GM19239 (cell line): Measurements from ENCODE around the gene TBC1D16.

ENCODE experiments used
- DNase-seq: peaks from one replicate; pipeline ENCODE4 v3.0.0; 2011; ENCODE audit warnings: low spot score; ENCODE audit not compliant: insufficient read length
- FAIRE-seq: peaks from 2 replicates; lab custom pipeline; 2011; peaks lifted over from hg19 to GRCh38; lab: Jason Lieb, UNC

TBC1D16 gene

DNA sequence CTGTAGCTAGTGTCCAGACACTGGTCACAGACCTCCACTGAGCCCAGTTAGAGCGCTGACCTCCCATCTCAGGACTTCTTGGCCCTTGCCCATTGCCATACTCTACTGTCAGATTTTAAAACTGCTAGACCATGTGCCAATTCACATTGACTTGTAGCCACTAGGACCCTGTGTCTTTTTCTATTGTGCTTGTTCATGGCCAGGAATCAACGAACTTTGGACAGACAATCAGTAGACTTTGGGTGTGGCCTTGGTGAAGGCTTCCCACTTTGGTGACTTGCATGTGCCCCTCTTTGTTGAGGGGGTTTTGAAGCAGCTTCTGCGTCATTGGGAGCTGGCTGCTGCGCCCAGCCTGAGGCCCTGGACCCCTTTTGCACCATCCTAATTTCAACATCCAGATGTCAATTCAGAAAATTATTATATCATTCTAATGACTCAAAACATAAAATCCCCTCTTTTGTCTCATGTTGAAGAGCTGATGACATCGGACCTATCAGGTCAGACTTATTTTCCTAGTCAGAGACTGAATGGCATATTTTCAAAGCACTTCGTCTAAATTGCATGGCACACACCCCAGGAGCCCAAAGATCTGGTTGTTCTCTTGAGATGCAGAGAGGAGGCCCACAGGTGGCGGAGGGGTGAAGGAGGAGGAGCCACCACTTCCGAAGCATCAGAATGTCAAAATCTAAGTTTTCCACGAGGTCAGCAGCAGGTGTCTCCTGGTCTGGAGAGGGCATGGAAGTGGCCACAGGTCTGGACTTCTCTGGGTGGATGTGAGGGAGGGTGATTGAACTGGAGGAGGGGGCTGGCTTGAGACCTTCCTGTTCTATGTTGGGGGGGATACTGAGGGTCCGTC lies 103.0 kb downstream of the TBC1D16 start:
- DNase-seq: no peak
- FAIRE-seq: no peak

DNA sequence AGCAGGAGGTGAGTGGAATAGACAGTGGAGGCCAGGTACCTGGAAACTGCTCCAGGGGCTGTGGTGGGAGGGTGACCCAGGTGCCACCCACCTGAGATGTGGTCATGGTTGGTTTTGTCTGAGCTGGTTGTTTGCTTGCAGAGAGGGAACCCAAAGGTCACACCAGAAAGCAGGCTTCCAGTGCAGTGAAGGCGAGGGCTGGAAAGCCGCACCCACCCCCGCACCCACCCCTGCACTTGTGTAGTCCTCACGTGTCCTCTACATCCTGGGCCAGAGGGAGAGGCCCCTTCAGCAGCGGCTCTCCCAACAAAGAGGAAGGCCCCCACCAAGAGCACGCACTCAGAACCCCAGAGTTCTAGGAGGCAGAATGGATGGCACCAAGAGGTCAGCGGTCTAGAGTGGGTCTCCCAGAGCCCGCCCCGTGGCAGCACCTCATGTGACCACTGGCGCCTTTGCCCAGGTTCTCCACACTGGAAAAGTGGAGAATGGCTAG lies 103.8 kb downstream of the TBC1D16 start:
- no peak for DNase-seq
- no peak for FAIRE-seq

DNA sequence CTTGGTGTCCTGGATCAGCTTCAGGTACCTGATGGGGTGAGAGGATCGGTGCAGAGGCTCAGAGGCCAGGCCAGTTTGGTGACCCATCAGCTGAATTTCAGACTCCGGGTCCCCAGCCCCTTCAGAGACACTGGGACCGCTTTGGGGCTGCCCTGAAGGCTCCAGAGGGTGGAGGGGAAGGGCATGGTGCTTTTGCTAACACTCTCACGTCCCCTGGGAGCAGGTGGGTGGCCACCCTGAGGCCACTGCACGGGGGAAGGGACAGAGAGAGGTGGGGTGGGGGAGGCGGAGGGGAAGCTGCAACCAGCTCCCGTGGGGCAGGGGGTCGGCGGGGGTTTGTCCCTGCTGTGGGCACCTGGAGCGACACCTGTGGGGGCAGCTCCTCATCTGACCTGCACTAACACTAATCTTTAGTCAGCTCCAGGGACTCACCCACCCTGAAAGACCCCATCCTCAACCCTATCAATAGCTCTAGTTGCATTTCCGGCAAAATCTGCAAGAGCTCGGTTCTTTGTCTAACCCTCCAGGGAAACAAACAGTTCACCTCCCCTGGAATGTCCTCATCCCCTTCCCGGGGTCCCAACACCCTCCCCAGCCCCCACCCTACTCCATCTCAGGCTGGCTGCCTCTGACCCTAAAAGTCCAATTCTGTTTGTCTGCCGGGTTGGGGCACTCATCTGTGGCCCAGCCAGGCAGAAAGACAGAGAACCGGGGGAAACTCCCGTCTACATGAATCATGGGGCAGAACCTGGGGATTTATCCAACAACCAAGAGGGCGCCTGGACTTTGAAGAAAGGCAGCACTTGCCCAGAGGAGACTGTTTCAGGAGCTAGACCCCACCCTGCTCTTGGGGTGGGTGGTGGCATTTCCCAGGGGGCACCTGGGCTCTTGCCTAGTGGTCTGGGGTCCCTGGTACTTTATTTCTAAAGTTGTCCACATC lies 104.5 kb downstream of the TBC1D16 start:
- DNase-seq (no peak), FAIRE-seq (no peak)

DNA sequence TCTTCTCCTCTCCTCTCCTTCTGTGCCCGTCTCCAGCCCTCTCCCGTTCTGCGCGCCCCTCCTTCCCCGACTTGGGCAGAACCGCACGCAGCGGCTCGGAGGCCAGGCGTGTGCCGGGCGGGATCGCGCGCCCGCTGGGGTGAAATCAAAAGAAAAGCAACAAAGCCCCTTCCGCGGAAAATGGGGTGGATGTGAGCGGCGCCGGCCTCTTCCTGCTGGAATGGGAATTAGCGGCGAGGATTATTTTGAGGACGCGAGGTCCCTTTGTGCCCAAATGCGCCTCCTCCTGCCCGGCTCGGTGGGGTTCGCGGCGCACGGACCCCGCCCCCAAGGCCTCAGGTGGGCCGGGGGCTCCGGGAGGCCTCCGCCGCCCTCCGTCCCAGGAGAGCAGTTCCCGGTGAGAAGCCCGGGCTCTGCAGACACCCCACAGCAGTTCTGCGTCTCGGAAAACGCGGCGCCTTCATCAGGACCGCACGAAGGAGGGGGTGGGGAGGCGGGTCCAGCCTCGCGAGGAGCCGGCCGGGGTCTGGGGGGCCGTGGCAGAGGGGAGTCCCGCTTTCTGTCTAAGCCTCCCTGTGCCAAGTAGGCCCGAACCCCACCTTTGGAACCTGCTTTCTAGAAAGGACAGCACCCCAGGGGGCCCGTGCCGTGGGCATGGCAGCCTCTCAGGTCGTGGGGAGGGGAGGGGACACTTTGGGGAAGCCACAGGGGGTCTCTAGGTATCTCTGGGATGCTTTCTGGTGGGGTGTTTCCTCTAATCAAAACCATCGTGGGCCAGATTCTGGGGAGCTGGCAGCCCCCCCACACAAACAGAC lies 105.4 kb downstream of the TBC1D16 start:
- no peak for DNase-seq
- FAIRE-seq: no peak

DNA sequence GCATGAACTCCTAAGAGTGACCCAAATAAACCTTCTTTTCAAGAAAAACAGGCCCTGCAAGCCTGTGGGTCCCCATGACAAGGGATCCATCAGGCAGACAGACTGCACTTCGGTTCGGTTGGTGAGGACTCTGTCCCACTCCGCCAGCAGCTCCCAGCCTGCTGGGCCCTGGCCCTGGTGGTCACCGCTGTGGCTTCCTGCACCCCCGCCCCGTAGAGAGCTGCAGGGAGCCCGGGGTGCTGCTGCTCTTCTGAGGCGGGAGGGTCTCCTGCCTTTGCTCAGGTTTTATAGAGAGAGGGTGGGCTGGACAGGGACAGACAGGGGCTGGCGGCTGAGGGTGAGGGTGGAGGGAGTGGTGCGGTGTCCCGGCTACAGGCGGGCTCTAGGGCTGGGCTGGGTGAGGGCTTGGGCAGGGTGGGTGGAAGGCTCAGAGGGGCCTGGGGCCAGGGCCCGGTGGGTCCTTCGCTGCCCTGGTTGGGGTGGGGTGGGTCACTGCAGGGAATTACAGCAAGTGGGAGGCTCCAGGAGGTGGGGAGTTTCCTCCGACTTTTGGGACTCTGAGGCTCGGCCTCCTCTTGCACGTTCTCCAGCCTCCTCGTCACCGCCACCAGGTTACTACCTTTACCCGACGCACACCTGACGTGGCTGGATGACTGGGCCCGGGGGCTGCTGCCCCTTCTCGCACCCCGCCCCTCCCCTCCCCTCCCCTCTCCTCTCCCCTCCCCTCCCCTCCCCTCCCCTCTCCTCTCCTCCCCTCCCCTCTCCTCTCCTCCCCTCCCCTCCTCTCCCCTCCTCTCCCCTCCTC lies 106.2 kb downstream of the TBC1D16 start:
- FAIRE-seq (no peak), DNase-seq (no peak)

DNA sequence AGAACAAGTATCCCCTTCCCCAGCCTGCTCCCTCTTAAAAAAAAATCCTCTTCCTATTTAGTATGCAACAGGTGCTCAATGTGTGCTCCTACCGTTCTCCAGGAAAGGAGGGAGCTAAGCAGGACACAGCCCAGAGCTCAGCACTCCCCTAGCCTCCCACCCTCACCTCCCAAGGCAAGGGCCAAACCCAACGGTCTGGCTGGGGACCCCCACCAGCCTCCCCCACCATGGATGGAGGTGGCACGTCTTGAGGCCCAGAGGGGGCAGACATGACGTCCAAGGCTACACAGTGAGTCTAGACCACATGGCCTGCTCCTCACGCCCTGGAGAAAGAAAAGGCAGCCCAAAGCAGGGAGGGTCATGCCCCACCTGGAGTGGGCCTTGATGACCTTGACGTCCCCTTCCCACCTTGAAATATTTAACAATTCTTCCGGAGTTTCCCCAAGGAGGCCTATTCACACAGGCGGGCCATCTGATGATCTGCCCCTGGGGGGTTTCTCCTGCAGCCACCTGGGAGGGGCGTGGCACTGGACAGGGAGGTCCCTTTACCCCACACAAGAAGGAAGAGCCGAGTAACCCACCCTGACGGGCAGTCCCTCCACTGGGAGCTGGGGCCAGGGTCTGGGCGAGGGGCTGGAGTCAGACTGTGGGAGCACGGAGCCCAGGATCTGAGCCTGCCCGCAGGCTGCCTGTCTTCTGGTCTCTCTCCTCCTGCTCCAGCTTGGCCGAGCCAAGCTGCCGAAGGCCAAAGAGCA lies 107.0 kb downstream of the TBC1D16 start:
- FAIRE-seq: no peak
- no peak for DNase-seq

DNA sequence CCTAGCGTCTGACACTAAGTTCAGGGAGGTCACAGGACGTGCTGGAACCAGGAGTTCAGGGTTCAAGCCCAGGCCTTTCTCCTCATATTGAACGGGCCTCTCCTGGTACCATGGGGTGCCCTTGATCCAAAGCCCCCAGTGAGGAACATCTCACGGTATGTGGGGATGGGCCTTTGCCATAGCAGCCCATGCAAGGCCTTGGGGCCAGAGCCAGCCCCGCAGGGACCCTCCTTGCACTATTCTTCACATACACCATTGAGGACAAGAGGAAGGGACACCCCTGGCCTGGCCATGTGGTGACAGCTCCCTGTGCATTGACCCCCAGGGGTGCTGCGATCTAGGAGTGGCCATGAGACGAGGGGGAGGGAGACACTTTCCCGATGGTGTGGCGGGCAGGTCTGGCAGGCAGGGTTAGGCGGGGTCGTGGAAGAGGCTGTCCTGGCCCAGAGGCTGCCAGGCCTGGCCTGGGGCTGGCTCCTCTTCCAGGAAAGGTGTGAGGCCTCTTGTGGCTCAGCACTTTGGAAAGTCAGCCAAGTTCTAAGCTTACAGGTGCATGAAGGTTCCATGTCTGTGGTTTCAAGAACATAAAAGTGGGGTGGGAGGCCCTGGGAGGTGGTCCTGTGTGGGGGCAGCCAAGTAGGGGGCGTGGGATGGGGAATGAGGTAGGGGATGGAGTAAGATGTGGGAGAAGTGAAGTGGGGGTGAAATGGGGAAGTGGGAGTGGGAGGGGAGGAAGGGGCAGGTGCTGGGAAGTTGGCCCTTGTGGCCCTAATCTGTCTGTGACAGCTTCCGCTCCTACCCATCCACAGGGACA lies 107.8 kb downstream of the TBC1D16 start:
- no peak for DNase-seq
- FAIRE-seq: no peak

DNA sequence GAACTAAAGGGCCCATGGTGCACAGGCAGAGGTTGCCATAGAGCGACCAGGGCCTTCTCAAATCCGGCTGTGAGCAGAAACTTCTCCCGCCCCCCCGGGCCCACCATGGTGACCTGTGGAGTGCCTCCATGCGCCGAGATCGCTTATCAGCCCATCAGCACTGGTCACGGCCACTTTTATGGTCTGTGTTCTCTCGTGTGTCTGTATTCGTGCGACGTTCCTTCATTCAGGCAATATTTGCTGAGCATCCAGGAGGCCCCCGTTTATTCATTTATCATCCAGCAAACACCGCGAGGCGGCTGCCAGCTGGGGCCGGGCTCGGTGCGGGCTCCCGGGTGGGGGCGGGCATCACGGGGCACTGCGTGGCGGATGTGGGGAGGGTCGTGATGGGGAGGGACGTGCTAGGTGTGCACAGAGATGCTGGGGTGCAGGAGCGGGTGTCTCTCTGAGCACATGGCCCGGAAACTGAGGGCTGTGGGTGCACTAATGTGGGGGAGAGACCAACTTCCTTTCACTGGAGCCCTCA lies 108.5 kb downstream of the TBC1D16 start:
- DNase-seq (no peak), FAIRE-seq (no peak)

DNA sequence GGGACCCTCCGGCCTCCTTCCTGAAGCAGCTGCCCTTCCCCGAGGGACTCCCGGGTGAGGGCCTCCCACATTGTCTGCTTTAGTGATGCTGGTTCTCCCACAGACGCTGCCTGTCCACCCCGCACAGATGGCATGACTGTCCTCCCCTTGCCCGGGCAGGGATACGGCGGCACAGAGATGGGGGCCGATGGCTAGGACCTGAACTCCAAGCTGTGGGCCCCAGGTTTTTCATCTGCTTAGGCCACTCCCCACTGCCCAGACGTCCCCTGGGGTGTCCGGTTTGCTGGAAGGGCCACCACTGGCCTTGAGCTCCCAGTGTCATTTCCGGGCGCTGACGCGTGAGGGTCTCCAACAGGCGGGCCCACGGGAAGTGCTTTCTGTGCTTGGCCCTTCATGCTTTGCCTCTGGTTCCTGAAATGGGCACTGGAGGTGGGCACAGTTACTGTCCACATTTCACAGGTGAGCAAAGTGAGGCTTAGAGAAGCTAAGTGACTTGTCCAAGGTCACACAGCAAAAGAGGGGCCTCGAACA lies 109.0 kb downstream of the TBC1D16 start:
- FAIRE-seq (no peak), DNase-seq (no peak)

DNA sequence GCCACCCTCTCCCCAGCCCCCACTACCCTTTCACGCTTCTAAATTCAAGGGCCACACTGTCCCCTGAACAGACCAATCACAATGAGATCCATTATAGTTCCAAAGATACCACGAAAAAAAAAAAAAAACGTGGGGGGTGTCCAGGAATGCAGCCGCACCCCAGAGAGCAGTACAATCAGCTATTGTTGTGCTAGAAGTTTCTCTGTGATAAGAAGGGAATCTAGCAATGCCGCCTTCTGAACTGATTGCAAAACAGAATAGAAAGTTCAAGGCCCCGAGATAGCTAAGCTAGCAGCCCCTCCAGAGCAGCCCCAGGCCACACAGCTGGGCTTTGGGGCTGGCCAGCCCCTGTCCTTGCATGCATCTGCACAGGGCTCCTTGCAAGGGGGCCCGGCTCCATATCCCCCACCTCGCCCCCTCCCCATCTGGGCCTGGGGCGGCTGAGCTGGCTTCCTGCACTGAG lies 109.5 kb downstream of the TBC1D16 start:
- no peak for FAIRE-seq

DNA sequence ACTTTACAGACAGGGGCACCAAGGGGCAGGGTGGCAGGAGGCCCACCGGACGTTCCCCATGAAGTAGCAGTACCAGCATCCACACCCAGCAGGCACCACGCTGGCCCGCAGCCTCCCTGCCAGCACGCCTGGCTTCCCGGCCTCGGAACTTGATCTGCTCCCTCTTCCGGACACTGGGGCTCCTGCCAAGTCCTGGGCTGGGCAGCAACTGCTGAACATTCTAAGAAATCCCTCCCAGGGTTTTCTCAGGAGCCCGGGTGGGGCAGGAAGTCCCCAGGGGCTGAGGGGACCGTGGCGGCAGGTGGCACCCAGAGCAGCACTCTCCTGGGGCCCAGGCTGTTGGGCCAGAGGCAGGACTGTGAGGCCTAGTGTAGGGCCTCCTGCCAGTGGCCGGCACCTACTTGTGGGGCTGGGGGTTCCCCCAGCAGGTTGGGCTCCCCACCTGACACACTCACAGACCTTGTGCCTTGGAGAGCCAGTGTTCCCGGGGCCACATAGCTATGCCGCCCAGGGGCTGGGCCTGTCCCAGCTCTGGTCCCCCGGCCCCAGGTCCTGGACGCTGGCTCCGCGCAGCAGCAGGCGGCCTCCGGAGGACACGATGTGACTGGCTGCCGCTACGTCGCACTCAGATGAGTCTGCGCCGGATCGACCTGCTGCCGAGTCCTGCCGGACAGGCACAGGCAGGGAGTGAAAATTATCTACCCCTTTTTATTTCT lies 110.3 kb downstream of the TBC1D16 start:
- no peak for FAIRE-seq
- DNase-seq: no peak

More for the DNA sequence above, 109.5 kb downstream of the TBC1D16 start:
- DNase-seq: no peak

DNA sequence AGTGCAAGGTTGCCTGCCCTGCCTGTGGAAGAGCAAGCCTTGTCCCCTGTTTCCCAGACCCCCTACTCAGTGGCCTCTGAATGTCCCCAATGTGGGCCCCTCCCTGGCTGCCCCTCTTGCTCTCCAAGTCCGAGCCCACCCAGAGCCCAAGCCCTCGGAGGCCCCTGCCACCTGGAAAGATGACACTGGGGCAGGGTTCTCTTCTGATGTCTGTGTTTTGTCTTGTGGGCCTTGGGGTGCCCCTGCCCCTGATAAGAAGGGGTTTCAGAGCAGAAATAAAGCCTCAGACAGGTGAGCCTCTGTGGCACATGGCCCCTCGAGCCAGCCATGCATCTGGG lies 111.1 kb downstream of the TBC1D16 start:
- no peak for DNase-seq
- no peak for FAIRE-seq

DNA sequence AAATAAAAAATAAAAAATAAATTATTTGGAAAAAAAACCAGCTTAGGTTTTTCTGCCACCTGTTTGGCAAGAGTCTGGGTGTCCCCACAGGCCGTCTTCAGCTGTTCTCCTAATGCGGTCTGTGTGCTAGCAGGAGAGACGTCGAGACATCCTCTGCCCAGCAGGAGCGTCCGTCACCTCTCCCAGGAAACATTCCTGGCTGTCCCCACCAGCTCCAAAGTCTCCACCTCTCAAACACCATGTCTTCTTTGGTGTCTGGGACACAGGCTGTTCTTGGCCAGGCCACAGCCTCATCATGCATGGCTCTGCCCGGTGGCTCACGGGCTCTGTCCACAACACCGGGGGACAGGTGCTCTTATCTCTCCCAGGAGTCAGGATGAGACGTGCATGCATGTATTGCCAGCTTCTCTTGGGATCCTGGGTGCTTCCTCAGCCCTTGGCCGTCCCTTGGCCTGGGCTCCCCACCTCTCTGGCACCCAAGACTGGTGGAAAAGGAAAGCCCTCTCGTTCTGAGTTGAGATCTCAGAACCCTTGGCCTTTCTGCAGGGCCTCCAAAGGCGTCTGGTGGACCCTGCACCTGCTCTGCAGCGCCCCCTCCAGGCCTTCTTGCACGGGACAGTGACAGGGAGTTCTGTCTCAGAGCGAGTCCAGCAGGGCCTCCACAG lies 111.6 kb downstream of the TBC1D16 start:
- no peak for FAIRE-seq
- no peak for DNase-seq

DNA sequence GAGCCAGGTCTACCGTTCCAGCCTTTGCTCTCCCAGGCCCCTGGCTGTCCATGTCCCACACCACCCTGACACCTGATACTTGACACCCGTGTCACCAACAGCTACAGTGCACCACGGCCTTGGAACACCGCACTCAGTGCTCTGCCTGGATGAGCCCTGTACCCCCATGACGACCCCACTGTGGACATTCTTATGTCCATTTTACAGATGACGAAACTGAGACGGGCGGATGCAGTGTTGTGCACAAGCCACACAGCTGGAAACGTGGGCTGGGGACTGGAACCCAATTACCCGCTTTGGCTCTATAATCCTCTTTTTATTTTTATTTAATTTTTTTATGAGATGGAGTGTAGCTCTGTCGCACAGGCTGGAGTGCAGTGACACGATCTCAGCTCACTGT lies 112.9 kb downstream of the TBC1D16 start:
- DNase-seq (no peak), FAIRE-seq (no peak)

DNA sequence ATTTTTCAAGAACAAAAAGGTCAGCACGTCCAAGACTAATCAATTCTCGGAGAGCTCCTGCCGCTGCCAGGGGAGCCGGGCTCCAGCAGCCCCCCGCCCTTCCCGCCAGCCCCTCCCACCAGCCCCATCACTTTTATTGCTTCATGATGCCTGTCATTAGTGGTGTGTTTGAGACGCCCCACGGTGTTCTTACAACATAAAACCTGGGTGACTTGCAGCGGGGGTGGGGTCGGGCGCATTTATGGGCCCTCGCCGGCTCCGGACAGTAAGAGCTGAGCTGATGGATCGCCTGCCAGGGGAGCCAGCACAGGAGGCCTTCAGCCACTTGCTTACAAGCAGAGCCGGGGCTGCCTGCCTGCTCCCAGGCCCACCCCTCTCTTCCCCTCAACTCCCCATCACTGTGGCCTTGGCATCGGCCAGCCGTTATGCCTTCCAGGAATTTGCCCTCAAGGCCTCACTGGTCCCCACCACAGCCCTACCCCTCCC lies 113.5 kb downstream of the TBC1D16 start:
- FAIRE-seq (no peak), DNase-seq (no peak)
